Sigmoid colon (tissue), 4 donors: ENCODE data around the gene LENG9.
"Not testable (repeated sequence)": the region's sequence is repeated elsewhere in the genome, so short reads cannot be mapped to it uniquely, and the experiment has no call there.

Source experiments
- EP300 ChIP-seq, 4 donors: sonication (generic); formaldehyde crosslinking; IDR thresholded peaks; one replicate each; pipeline ENCODE4 v1.6.1; 2017; ENCODE audit warnings: antibody characterized with exemption in 4 of 4
- POLR2A ChIP-seq, 2 donors: fragments of 450-650 bp; IDR thresholded peaks; one replicate each; pipeline ENCODE4 v1.6.1; 2016; ENCODE audit warnings: antibody characterized with exemption in 2 of 2, mild to moderate bottlenecking in 2 of 2, moderate library complexity in 2 of 2
- TF ChIP-seq, protein P1 (sequence below), 4 experiments: fragments of 450-650 bp in 3 of 4; fragments of 200-600 bp in 1 of 4; IDR thresholded peaks; one replicate each; pipeline ENCODE4 v1.5.1; 2016 to 2019; ENCODE audit warnings: antibody characterized with exemption in 4 of 4, mild to moderate bottlenecking in 3 of 4, moderate library complexity in 2 of 4

GRCh38 chr19:54498451-54498772 is 34.8 kb upstream of the LENG9 start:
- not testable (repeated sequence) for TF ChIP-seq POLR2A, EP300 (IDR thresholded peaks at IDR 0.05)
- TF ChIP-seq, protein P1, sequence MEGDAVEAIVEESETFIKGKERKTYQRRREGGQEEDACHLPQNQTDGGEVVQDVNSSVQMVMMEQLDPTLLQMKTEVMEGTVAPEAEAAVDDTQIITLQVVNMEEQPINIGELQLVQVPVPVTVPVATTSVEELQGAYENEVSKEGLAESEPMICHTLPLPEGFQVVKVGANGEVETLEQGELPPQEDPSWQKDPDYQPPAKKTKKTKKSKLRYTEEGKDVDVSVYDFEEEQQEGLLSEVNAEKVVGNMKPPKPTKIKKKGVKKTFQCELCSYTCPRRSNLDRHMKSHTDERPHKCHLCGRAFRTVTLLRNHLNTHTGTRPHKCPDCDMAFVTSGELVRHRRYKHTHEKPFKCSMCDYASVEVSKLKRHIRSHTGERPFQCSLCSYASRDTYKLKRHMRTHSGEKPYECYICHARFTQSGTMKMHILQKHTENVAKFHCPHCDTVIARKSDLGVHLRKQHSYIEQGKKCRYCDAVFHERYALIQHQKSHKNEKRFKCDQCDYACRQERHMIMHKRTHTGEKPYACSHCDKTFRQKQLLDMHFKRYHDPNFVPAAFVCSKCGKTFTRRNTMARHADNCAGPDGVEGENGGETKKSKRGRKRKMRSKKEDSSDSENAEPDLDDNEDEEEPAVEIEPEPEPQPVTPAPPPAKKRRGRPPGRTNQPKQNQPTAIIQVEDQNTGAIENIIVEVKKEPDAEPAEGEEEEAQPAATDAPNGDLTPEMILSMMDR (IDR thresholded peaks at IDR 0.05), result not testable (repeated sequence)
